C4-2B (cell line): ENCODE results near the gene RBM20.

Source experiments
- ZFX ChIP-seq: fragments of 450-650 bp; IDR thresholded peaks from 2 replicates; pipeline ENCODE4 v1.6.1; 2017
- TF ChIP-seq, protein P1 (sequence below): fragments of 450-650 bp; conservative IDR thresholded peaks from 2 replicates; pipeline ENCODE4 v1.5.1; 2017; ENCODE audit warnings: mild to moderate bottlenecking

DNA sequence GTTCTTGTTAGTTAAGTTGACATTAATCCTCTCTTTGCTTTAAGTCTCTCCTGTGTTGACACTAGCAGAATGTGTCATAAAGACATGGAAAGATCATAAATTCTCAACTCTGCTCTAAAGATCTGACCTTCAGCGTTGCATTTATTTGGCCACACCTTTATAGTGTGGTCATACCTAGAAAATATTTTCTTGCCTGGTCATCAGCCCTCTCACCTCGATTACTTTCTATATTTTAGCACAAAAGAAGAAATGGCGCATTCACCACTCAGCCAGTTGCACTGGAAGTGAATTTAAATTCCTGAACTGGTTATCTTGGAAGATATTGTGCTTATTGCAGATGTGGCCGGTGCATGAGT, 130.9 kb downstream of the RBM20 start:
- TF ChIP-seq, protein P1, sequence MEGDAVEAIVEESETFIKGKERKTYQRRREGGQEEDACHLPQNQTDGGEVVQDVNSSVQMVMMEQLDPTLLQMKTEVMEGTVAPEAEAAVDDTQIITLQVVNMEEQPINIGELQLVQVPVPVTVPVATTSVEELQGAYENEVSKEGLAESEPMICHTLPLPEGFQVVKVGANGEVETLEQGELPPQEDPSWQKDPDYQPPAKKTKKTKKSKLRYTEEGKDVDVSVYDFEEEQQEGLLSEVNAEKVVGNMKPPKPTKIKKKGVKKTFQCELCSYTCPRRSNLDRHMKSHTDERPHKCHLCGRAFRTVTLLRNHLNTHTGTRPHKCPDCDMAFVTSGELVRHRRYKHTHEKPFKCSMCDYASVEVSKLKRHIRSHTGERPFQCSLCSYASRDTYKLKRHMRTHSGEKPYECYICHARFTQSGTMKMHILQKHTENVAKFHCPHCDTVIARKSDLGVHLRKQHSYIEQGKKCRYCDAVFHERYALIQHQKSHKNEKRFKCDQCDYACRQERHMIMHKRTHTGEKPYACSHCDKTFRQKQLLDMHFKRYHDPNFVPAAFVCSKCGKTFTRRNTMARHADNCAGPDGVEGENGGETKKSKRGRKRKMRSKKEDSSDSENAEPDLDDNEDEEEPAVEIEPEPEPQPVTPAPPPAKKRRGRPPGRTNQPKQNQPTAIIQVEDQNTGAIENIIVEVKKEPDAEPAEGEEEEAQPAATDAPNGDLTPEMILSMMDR: no peak
- no peak for TF ChIP-seq ZFX
